Measurements from ENCODE around the gene MYL5.

GRCh38 chr4:632196-632790 lies 42.0 kb upstream of the MYL5 start:
- TF ChIP-seq GATA2 (IDR thresholded peaks at IDR 0.05; ENCODE audit: low read depth, low read length): no peak
- TF ChIP-seq GATA3 (IDR thresholded peaks at IDR 0.05; ENCODE audit: low read depth, low read length): no peak
